GM12878 (cell line): ENCODE measurements around the gene LMO2. TPM values are rescaled to one million over a fixed set of nuclear protein-coding genes. Genes with fewer than 3 reads are reported as not detected.

Experiments used
- ETV6 ChIP-seq, 2 experiments: fragments of 450-650 bp in 1 of 2; IDR thresholded peaks in 1 of 2; conservative IDR thresholded peaks in 1 of 2; 2 replicates each; pipeline ENCODE4 v1.6.1; 2014; ENCODE audit warnings: antibody characterized with exemption in 1 of 2, borderline replicate concordance in 1 of 2, low read depth in 1 of 2, mild to moderate bottlenecking in 1 of 2, moderate library complexity in 1 of 2
- GATAD2B ChIP-seq: fragments of 450-650 bp; conservative IDR thresholded peaks from 2 replicates; pipeline ENCODE4 v1.6.1; 2017; ENCODE audit warnings: low read depth, mild to moderate bottlenecking, moderate library complexity
- HDAC6 ChIP-seq: fragments of 200-600 bp; sonication (generic); IDR thresholded peaks from one replicate; pipeline ENCODE4 v1.8.0; 2017; ENCODE audit warnings: antibody characterized with exemption; ENCODE audit not compliant: unreplicated experiment
- TCF3 ChIP-seq: IDR thresholded peaks from 2 replicates; pipeline ENCODE4 v1.6.1; 2012; ENCODE audit warnings: low read depth, mild to moderate bottlenecking, low read length, borderline replicate concordance; ENCODE audit not compliant: insufficient read depth
- polyA plus RNA-seq, 11 experiments: library from polyadenylated mRNA; depleted of rRNA in 4 of 11; unstranded in 6 of 11; stranded (reverse) in 5 of 11; fragments of >200 nt; fragmentation: Nextera tagmentation in 4 of 11; fragmentation: Illumina TruSeq in 1 of 11; extraction: Ambion mirVana in 4 of 11; extraction: Trizol in 1 of 11; gene quantifications; 1 replicate in 1 of 11; 2 replicates in 10 of 11; pipeline versions ENCODE4 v1.2.1 to v1.2.3, GENCODE V29; 2011 to 2016; ENCODE audit warnings: inconsistent platforms in 2 of 11, missing spikeins in 2 of 11, low read depth in 1 of 11
- total RNA-seq, 4 experiments: library from RNA; depleted of rRNA in 3 of 4; stranded (reverse); fragments of >200 nt in 3 of 4; fragmentation: Illumina TruSeq in 1 of 4; extraction: Trizol in 1 of 4; gene quantifications; 2 replicates each; pipeline versions ENCODE4 v1.2.1 to v1.2.3, GENCODE V29; 2013 to 2021
- TF ChIP-seq, protein P1 (sequence below): fragments of 450-650 bp; IDR thresholded peaks from 2 replicates; pipeline ENCODE4 v1.6.1; 2017; ENCODE audit warnings: antibody characterized with exemption, mild to moderate bottlenecking, moderate library complexity

LMO2 gene
- total and polyA plus RNA-seq, 10 of the 15 experiments (the other 5 are each of a cell fraction or from before 2014, with no cell fraction given), result 0.29 to 1.9 (median 1.1) TPM; not detected in 1

DNA sequence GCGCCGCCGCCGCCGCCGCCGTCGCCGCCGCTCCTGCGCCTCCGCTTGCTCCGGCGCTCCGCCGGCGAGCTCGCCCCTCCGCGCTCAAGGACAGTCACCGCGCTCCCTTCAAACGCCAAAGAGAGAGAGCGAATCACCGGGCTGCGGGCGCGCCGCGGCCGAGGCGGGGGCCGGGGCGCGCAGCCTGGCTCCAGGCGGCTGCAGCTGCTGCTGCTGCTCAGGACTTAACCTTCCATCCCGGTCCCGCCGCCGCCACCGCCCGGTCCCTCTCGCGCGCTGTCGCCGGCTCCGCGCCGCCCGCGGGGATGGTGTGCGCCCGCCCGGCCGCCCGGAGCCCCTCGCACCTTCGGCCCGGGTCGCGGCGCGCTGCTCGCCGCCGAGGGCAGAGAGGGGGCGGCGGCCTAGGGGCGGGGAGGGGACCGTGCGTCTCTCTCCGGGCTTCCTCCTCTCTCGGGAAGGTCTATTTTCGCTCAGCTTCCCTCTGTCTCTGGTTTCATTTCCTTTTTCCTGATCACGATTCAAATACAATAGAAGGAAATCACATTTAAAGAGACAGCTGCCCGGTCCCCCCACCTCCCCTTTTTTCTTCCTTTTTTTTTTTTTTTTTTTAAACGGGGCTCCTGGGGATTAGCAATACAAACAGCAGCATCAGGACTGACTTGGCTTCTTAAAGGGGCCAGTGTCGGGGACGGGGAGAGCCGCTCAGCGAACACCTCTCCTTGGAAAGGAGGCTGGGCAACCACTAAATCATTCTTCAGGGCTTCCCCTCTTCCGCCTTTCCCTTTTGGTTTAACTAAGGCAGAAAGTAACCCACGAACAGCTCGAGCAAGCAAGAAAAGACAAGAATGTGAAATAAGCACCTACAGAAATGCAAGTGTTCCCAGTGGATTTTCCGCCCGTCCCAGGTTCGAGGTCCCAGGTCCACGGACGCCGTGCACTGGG, 22.1 kb downstream of the LMO2 start (continued):
- TF ChIP-seq, protein P1, sequence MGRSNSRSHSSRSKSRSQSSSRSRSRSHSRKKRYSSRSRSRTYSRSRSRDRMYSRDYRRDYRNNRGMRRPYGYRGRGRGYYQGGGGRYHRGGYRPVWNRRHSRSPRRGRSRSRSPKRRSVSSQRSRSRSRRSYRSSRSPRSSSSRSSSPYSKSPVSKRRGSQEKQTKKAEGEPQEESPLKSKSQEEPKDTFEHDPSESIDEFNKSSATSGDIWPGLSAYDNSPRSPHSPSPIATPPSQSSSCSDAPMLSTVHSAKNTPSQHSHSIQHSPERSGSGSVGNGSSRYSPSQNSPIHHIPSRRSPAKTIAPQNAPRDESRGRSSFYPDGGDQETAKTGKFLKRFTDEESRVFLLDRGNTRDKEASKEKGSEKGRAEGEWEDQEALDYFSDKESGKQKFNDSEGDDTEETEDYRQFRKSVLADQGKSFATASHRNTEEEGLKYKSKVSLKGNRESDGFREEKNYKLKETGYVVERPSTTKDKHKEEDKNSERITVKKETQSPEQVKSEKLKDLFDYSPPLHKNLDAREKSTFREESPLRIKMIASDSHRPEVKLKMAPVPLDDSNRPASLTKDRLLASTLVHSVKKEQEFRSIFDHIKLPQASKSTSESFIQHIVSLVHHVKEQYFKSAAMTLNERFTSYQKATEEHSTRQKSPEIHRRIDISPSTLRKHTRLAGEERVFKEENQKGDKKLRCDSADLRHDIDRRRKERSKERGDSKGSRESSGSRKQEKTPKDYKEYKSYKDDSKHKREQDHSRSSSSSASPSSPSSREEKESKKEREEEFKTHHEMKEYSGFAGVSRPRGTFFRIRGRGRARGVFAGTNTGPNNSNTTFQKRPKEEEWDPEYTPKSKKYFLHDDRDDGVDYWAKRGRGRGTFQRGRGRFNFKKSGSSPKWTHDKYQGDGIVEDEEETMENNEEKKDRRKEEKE, result no peak
- TF ChIP-seq ETV6 (conservative IDR thresholded peaks at IDR 0.05 in 1 of 2, IDR thresholded peaks at IDR 0.05 in 1 of 2; ENCODE audit: borderline replicate concordance in 1 of 2, low read depth in 1 of 2) (peak in 1 of 2 experiments; percentile 25; a peak in 1 of 4 replicates), HDAC6 (peak; percentile 43), GATAD2B (0 out of 2 replicates have a peak, but pooled peaks have one; percentile 26), TCF3 (0 out of 2 replicates have a peak, but pooled peaks have one; percentile 44)
